ENCODE measurements around the gene AFG1L.
A peak's percentile ranks its signal among the peaks of the same experiment; 100 is the strongest.

AFG1L gene

GRCh38 chr6:108541843-108542759 lies 247.2 kb downstream of the AFG1L start:
- H3K9ac ChIP-seq (ENCODE audit: low read length): peak overlapping the region; percentile 33; the same call in 1 of the 2 replicates
- no peaks in the 10 kb centered on the region for H3K27me3 ChIP-seq (ENCODE audit: insufficient read depth, low read length)
- peak overlapping the region; percentile 4 for H3K27ac ChIP-seq (ENCODE audit: low read depth, low read length, poor library complexity, severe bottlenecking)
- peak overlapping the region; percentile 76 for H2AFZ ChIP-seq (ENCODE audit: low read length)
- H3K4me2 ChIP-seq (ENCODE audit: low read length): peak overlapping the region; percentile 69
- peaks cover 15% of the 10 kb centered on the region for H3K4me1 ChIP-seq (ENCODE audit: insufficient read depth, low read length, severe bottlenecking)
- no peaks in the 10 kb centered on the region for H3K9me3 ChIP-seq (ENCODE audit: low read length)
- no peaks in the 10 kb centered on the region for H3K9me2 ChIP-seq (ENCODE audit: low read depth, low read length)
- no peaks in the 10 kb centered on the region for H3F3A ChIP-seq (ENCODE audit: insufficient read depth, low read length)
- no peaks in the 10 kb centered on the region for H3K36me3 ChIP-seq (ENCODE audit: insufficient read depth, low read length)
- H3K4me3 ChIP-seq (ENCODE audit: low read depth, low read length, poor library complexity, severe bottlenecking): peak overlapping the region; percentile 42
- TF ChIP-seq CTCF (IDR thresholded peaks at IDR 0.05; ENCODE audit: low read length) (peak; percentile 94), EZH2 (IDR thresholded peaks at IDR 0.05; ENCODE audit: borderline replicate concordance, low read length) (no peak)
- H3K79me2 ChIP-seq (ENCODE audit: insufficient read depth, low read length): no peaks in the 10 kb centered on the region
- H4K20me1 ChIP-seq (ENCODE audit: insufficient read depth, low read length): no peaks in the 10 kb centered on the region

- Histone ChIP-seq H2AFZ (ENCODE audit: low read length) (no peak overlapping the region), H3K9ac (ENCODE audit: low read length) (no peak overlapping the region), H3K4me3 (ENCODE audit: low read depth, low read length, poor library complexity, severe bottlenecking) (no peak overlapping the region)
Measured at GRCh38 chr6:108543175-108543940, 248.5 kb downstream of the AFG1L start.

GRCh38 chr6:108544606-108545005 lies 249.8 kb downstream of the AFG1L start:
- Histone ChIP-seq H3K27me3 (ENCODE audit: insufficient read depth, low read length) (no peaks in the 10 kb centered on the region), H3K36me3 (ENCODE audit: insufficient read depth, low read length) (no peaks in the 10 kb centered on the region), H3K4me2 (ENCODE audit: low read length) (no peak overlapping the region), H2AFZ (ENCODE audit: low read length) (no peak overlapping the region), H3K79me2 (ENCODE audit: insufficient read depth, low read length) (no peaks in the 10 kb centered on the region), H3F3A (ENCODE audit: insufficient read depth, low read length) (no peaks in the 10 kb centered on the region), H3K27ac (ENCODE audit: low read depth, low read length, poor library complexity, severe bottlenecking) (no peak overlapping the region), H3K4me3 (ENCODE audit: low read depth, low read length, poor library complexity, severe bottlenecking) (no peak overlapping the region), H3K9me3 (ENCODE audit: low read length) (no peaks in the 10 kb centered on the region), H3K4me1 (ENCODE audit: insufficient read depth, low read length, severe bottlenecking) (peaks cover 15% of the 10 kb centered on the region), H4K20me1 (ENCODE audit: insufficient read depth, low read length) (no peaks in the 10 kb centered on the region), H3K9ac (ENCODE audit: low read length) (no peak overlapping the region), H3K9me2 (ENCODE audit: low read depth, low read length) (no peaks in the 10 kb centered on the region)
- TF ChIP-seq CTCF (IDR thresholded peaks at IDR 0.05; ENCODE audit: low read length) (no peak), EZH2 (IDR thresholded peaks at IDR 0.05; ENCODE audit: borderline replicate concordance, low read length) (no peak)

More at GRCh38 chr6:108543175-108543940, 248.5 kb downstream of the AFG1L start:
- H3F3A ChIP-seq (ENCODE audit: insufficient read depth, low read length): no peaks in the 10 kb centered on the region
- H3K9me3 ChIP-seq (ENCODE audit: low read length): no peaks in the 10 kb centered on the region
- H3K79me2 ChIP-seq (ENCODE audit: insufficient read depth, low read length): no peaks in the 10 kb centered on the region
- H3K36me3 ChIP-seq (ENCODE audit: insufficient read depth, low read length): no peaks in the 10 kb centered on the region
- no peaks in the 10 kb centered on the region for H4K20me1 ChIP-seq (ENCODE audit: insufficient read depth, low read length)
- no peaks in the 10 kb centered on the region for H3K27me3 ChIP-seq (ENCODE audit: insufficient read depth, low read length)
- no peak overlapping the region for H3K4me2 ChIP-seq (ENCODE audit: low read length)
- no peak for TF ChIP-seq CTCF (IDR thresholded peaks at IDR 0.05; ENCODE audit: low read length)
- no peak for TF ChIP-seq EZH2 (IDR thresholded peaks at IDR 0.05; ENCODE audit: borderline replicate concordance, low read length)
- H3K4me1 ChIP-seq (ENCODE audit: insufficient read depth, low read length, severe bottlenecking): peaks cover 15% of the 10 kb centered on the region
- no peak overlapping the region for H3K27ac ChIP-seq (ENCODE audit: low read depth, low read length, poor library complexity, severe bottlenecking)
- no peaks in the 10 kb centered on the region for H3K9me2 ChIP-seq (ENCODE audit: low read depth, low read length)

All from OCI-LY1 (cell line).